Heart left ventricle (tissue), 16 donors: ENCODE data around the gene ECHDC1. TPM values are rescaled to one million over a fixed set of nuclear protein-coding genes. Genes with fewer than 3 reads are reported as not detected.

Source experiments
- ATAC-seq, 4 donors: fragments of 200-7000 bp; cut with Tn5 transposase; one replicate each; pipeline ENCODE4 v1.9.1; 2020 to 2022; ENCODE audit warnings: moderate library complexity in 4 of 4, mild to moderate bottlenecking in 3 of 4, moderate number of reproducible peaks in 1 of 4
- DNase-seq, 5 donors: peaks; one replicate each; pipeline ENCODE4 v3.0.0-alpha.2; 2020
- H3K27ac ChIP-seq, 12 donors: fragments of 200-600 bp; sonication (generic) in 4 of 12; one replicate each; pipeline versions ENCODE4 v1.5.0 to v1.8.0; 2016 to 2022; ENCODE audit warnings: mild to moderate bottlenecking in 2 of 12
- H3K27me3 ChIP-seq, 9 donors: fragments of 200-600 bp; sonication (generic) in 2 of 9; one replicate each; pipeline versions ENCODE4 v1.5.1 to v1.8.0; 2016 to 2022; ENCODE audit warnings: mild to moderate bottlenecking in 3 of 9
- H3K36me3 ChIP-seq, 9 donors: fragments of 200-600 bp; sonication (generic) in 2 of 9; one replicate each; pipeline versions ENCODE4 v1.5.0 to v1.8.0; 2018 to 2022; ENCODE audit warnings: mild to moderate bottlenecking in 2 of 9
- H3K4me1 ChIP-seq, 12 donors: fragments of 200-600 bp; sonication (generic) in 4 of 12; one replicate each; pipeline versions ENCODE4 v1.5.0 to v1.8.0; 2016 to 2022; ENCODE audit warnings: mild to moderate bottlenecking in 3 of 12
- H3K4me3 ChIP-seq, 12 donors: fragments of 200-600 bp; sonication (generic) in 4 of 12; one replicate each; pipeline versions ENCODE4 v1.5.0 to v1.8.0; 2017 to 2022; ENCODE audit warnings: mild to moderate bottlenecking in 9 of 12, moderate library complexity in 4 of 12
- H3K9me3 ChIP-seq, 12 donors: fragments of 200-600 bp; sonication (generic) in 4 of 12; one replicate each; pipeline versions ENCODE4 v1.5.0 to v1.8.0; 2016 to 2022; ENCODE audit warnings: mild to moderate bottlenecking in 1 of 12
- CTCF ChIP-seq, 12 donors: fragments of 200-600 bp; sonication (generic) in 4 of 12; IDR thresholded peaks; one replicate each; pipeline versions ENCODE4 v1.5.0 to v1.8.0; 2018 to 2022; ENCODE audit warnings: antibody characterized with exemption in 12 of 12, mild to moderate bottlenecking in 5 of 12
- POLR2A ChIP-seq, 2 donors: fragments of 450-650 bp; IDR thresholded peaks; one replicate each; pipeline ENCODE4 v1.6.1; 2017; ENCODE audit warnings: antibody characterized with exemption in 2 of 2, mild to moderate bottlenecking in 2 of 2, moderate library complexity in 2 of 2
- WGBS, 4 donors: extraction: QIAGEN DNeasy Blood & Tissue Kit in 2 of 4; methylation state at CpG; one replicate each; pipeline versions ENCODE4 v1.1.5 to v1.1.7; 2013 to 2018; 5-methylcytosine and 5-hydroxymethylcytosine counted together
- intact Hi-C, 10 donors: fragments of 100-400 bp; cut with DNase I; formaldehyde crosslinking; loops; one replicate each; pipeline versions ENCODE4 v1.11.1 to v1.14.2; 2022
- polyA plus RNA-seq, 2 donors: library from polyadenylated mRNA; stranded (reverse); fragments of 200-250 nt; gene quantifications; one replicate each; pipeline ENCODE4 v1.2.3, GENCODE V29; 2013
- total RNA-seq, 9 donors: library from RNA; depleted of rRNA in 2 of 9; stranded (reverse); fragments of >200 nt in 2 of 9; fragmentation: NEBNext Ultra II Directional in 3 of 9; extraction: Animal tissue kit (Norgen Biotek cat#: 25700) in 3 of 9; gene quantifications; one replicate each; pipeline versions ENCODE4 v1.1.0 to v1.2.4, GENCODE V29; 2016 to 2023
- donor health status: ischemic (EF 13 %, LVEDD 7.1; RV severe dilation, severe dysfunction).
- donor health status: healthy with polysubstance abuse.
- donor health status: DM: no; HTN: yes; CAD: no.
- donor health status: DM: no; HTN: no; CAD: no.
- donor health status: ischemic (EF 25% LVEDD 6.9; RV normal size, moderate dysfunction).
- donor health status: ischemic (EF 25% LVEDD 5.7; RV mildly dilated, moderate dysfunction).
- donor health status: healthy.
- donor health status: DM: yes; HTN: yes; CAD: no.
- donor health status: ischemic (EF 35%, LVEDD 5.7; RV mildly dilated, moderate dysfunction).
- donor health status: nonischemic (EF 11% LVEDD 7.7; RV severe dilation, severe dysfunction).
- donor health status: DM: yes; HTN: yes; CAD: no.
- donor health status: PGD.
- donor health status: ischemic (EF 29% LVEDD 5.4; RV normal size, mild dysfunction).
- donor health status: nonischemic (EF 23%, LVEDD 6.1; RV moderate dilation, normal function).

Gene ECHDC1
- total and polyA plus RNA-seq, 11 donors, result 24.3 to 51.3 (median 35.2) TPM

DNA sequence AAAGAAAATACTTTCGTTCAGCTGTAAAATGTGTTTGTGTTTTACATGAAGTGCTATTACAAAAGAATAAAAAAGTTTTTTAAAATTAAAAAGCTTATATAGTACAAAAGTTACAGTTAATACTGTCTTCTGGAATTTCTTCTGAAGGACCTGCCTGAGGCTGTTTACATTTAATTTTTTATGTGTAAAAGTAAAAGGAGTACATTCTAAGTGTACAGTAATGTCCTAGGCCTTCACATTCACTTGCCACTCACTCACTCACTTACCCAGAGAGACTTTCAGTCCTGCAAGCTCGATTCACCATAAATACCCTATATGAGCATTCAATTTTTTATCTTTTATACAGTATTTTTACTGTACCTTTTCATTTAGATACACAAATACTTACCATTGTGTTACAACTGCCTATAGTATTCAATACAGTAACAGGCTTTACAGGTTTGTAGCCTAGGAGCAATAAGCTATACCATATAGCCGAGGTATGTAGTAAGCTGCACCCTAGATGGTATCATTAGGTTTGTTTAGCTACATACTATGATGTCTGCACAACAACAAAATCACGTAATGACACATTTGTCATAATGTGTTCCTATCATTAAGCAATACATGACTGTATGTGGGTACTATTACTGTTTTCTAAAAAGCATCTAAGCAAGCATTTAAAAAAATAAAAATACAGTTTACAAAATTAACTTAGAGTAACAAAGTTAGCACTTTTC, 43.7 kb downstream of the ECHDC1 start:
- TF ChIP-seq POLR2A (IDR thresholded peaks at IDR 0.05) (no peak), CTCF (IDR thresholded peaks at IDR 0.05) (no peak)
- peaks cover 0 to 28% (median 8%) of the 10 kb centered on the region in 9 donors for H3K36me3 ChIP-seq
- H3K27ac ChIP-seq, result no peak overlapping the region
- H3K4me1 ChIP-seq, result peaks cover 0 to 39% (median 13%) of the 10 kb centered on the region in 12 donors
- intact Hi-C loops, result loop anchor here in 8 of 10 donors (5.0 to 10.0 kb wide), 9 partner anchors 115 to 245 kb away; no protein-coding TSS in a partner anchor
- 94 to 96% (median 95%) methylated on average over 4 of the region's 4 CpGs for WGBS, 4 donors
- H3K9me3 ChIP-seq, result no peaks in the 10 kb centered on the region
- ATAC-seq, result no peak
- no peaks in the 10 kb centered on the region for H3K27me3 ChIP-seq
- H3K4me3 ChIP-seq, result no peak overlapping the region
- DNase-seq, result no peak

DNA sequence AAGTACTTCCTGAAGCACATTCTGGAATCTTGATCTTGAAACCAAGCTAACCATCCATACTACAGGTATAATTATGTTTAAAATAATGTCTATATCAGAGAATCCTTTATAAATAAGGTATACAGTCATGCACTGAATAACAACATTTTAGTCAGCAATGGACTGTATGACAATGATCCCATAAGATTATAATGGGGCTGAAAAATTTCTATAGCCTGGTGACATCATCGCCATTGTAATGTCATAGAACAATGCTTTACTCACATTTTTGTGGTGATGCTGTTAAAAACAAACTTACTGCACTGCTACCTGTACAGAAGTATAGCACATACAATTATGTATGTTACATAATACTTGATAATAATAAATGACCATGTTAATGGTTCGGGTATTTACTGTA, 44.9 kb downstream of the ECHDC1 start:
- WGBS, 4 donors, result 70 to 98% (median 85%) methylated on average over 2 of the region's 2 CpGs
- intact Hi-C loops, result no loop called here

DNA sequence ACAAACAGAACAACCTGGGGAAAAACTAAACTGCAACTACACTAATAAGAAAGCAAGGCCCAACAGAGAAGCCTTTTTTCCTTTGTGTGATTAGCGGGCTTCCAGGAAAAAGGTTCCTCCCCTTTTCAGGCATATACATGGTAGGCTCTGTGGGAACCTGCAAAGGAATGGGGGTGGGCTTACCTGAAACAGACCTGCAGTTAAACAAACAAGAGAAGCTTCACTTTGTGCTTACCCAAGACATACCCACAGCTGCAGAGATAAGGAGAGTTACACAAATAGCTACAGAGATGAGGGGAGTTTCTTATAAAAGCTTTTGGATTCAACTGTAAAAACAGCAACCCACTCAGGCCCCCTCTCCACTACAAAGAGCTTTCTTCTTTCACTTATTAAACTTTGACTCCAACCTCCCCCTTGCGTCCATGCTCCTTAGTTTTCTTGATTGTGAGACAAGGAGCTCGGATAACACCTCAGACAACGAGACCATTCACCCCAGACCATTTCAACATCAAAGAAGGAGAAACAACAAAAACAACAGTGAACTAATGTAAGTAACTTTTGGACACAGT, 45.8 kb downstream of the ECHDC1 start:
- 92 to 93% (median 93%) methylated on average over 4 of the region's 4 CpGs for WGBS, 4 donors
- intact Hi-C loops, result no loop called here

More for the DNA sequence above, 44.9 kb downstream of the ECHDC1 start:
- no peaks in the 10 kb centered on the region for H3K27me3 ChIP-seq
- DNase-seq (no peak), ATAC-seq (no peak)
- no peaks in the 10 kb centered on the region for H3K9me3 ChIP-seq
- H3K4me3 ChIP-seq, result no peak overlapping the region
- TF ChIP-seq CTCF (IDR thresholded peaks at IDR 0.05) (no peak), POLR2A (IDR thresholded peaks at IDR 0.05) (no peak)
- H3K4me1 ChIP-seq, result peaks cover 0 to 34% (median 13%) of the 10 kb centered on the region in 12 donors
- H3K27ac ChIP-seq, result no peak overlapping the region
- peaks cover 0 to 38% (median 17%) of the 10 kb centered on the region in 9 donors for H3K36me3 ChIP-seq

More for the DNA sequence above, 45.8 kb downstream of the ECHDC1 start:
- H3K36me3 ChIP-seq, result peaks cover 0 to 44% (median 18%) of the 10 kb centered on the region in 9 donors
- DNase-seq (no peak), ATAC-seq (no peak)
- H3K4me1 ChIP-seq, result peaks cover 0 to 27% (median 12%) of the 10 kb centered on the region in 12 donors
- H3K27ac ChIP-seq, result no peak overlapping the region
- no peaks in the 10 kb centered on the region for H3K27me3 ChIP-seq
- no peaks in the 10 kb centered on the region for H3K9me3 ChIP-seq
- H3K4me3 ChIP-seq, result no peak overlapping the region
- TF ChIP-seq POLR2A (IDR thresholded peaks at IDR 0.05) (no peak), CTCF (IDR thresholded peaks at IDR 0.05) (no peak)
